Brain pericyte (primary cell): Measurements from ENCODE around the gene ITPR2.
"Not testable (repeated sequence)": the region's sequence is repeated elsewhere in the genome, so short reads cannot be mapped to it uniquely, and the experiment has no call there.

Experiments used
- DNase-seq: peaks from one replicate; pipeline ENCODE4 v3.0.0-alpha.2; 2012; ENCODE audit warnings: low read depth, low spot score

ITPR2 gene

DNA sequence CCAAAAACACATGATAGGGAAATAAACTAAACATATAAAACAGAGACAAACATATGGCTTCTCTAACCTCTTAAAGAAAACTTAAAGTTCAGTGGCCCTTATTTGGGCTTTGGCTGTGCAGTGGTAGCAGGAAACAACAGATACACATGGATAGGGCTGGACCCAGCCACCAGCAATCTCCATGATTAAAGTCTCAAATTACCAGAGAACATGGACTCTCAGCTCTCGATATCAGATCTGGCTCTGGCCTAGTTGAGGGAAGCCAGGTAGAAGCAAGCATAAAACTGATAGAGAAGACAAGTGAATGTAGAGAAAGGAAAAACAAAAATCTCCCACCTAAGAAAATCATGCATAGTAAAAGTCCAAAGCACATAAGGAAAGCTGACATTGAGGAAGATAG lies 164.8 kb downstream of the ITPR2 start:
- no peak for DNase-seq

DNA sequence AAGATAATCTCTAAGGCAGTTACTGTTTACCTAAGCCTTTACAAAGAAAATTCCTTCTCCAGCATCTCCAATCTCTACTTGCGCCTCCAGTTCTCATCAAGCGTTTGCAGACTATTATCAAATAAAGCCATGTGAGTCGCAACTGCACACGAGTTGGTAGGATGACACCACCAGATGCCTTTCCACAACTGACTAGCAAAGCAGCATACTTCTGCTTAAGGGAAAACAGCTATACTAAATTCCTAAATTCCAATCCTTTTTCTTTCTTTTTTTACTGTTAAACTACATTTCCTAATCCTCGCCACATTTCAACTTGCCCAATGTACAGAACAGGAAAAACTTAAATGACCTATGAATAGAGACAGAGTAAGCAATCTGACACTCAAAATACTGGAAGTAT lies 166.7 kb downstream of the ITPR2 start:
- no peak for DNase-seq

DNA sequence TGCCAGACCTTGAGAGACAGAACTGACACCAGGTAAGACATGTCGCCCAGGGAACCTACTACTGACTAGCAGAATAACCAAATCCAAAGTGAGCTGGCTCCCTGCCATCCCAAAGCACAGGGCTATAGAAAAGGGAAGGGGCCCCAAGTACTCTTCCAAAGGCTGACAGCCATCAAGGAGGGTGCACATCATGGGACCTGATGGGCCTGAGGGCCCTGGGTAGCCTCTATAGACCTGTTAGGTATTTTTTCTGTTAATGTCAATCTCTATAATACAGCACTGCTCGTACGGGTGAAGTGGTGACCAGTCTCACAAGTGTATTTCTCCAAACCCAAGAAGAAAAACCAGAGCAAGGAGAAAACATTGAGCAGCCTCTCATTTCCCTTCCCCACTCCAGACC lies 171.6 kb downstream of the ITPR2 start:
- DNase-seq: no peak

GRCh38 chr12:26659930-26660329 lies 173.1 kb downstream of the ITPR2 start:
- no peak for DNase-seq

DNA sequence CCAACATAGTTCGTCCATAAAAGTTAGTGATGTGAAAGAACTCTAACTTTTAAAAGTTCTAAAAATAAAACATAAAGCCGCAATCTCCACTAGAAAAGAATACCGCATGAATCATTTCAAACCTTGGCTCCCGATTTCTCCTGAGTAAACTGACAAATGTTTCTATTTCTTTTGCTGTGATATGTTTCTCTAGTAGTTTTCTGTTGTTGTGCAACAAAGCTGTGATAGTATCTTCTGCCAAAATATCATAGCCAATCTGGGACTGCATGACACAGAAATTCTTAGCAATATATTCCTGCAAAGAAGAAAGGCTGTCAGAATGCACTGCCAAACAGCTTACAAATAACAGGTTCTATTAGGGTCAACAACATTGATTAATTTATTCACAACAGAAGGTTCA lies 174.0 kb downstream of the ITPR2 start:
- no peak for DNase-seq

DNA sequence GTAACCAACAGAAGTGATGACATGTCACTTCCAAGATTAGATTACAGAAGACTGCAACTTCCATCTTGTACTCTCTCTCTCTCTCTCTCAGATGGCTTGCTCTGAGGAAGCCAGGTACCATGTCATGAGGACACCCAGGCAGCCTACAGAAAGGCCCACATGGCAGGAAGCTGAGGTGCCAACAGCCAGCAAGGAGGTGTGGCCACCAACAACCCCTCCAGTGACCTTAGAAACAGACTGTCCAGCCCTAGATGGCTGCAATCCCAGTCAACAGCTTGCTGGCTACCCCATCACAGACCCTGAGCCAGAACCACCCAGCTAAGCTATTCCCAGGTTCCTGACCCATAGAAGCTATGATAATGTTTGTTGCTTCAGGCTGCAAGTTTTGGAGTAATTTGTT lies 178.4 kb downstream of the ITPR2 start:
- DNase-seq: no peak

DNA sequence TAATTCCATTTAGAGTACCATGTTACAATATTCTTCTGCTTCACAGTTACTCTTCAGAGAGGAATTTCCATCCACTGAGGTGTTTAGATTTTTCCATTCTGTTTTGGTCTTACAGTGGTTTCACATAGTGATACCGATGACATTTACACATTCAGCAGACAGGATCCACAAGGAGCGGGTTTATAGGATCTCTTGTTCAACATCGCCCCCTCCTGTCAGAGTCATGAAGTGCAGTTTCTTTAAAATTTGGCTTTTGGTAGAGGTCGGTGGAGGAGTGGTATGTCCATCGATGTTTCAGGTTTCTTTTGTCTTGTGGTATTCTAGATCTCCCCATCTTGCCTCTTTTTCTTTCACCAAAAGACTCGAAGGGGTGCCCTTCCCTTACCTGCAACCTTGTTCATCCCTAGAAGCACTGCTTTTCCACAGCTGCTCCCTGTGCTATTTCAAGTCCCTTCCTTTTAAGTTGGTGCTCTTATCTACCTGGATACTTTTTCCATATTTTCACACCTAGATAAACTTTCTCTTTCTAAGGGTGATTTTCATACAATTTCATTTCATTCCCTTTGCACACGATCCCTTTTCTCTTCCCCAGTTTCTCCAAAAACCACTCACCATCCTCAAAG lies 181.3 kb downstream of the ITPR2 start:
- no peak for DNase-seq

- no peak for DNase-seq
These were observed 182.0 kb downstream of the ITPR2 start for GRCh38 chr12:26651036-26651435.

DNA sequence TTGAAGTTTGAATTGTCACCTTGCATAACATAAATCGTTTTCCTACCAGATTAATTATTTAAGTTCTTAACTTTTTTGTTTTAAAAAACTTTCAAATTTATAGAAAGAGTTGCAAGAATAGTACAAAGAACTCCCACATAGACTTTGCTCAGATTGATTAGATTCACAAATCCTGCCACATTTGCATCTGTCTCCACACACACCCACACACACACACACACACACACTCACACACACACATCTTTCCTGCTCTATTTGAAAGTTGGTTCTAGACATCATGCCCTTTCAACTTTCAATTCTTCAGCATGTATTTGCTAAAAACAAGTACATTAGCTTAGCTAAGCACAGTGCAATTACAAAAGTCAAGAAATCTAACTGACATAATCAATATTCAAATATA lies 184.0 kb downstream of the ITPR2 start:
- DNase-seq: no peak

- no peak for DNase-seq
These were observed 184.4 kb downstream of the ITPR2 start for GRCh38 chr12:26648584-26648983.

- no peak for DNase-seq
These were observed 184.9 kb downstream of the ITPR2 start for GRCh38 chr12:26648066-26648465.

DNA sequence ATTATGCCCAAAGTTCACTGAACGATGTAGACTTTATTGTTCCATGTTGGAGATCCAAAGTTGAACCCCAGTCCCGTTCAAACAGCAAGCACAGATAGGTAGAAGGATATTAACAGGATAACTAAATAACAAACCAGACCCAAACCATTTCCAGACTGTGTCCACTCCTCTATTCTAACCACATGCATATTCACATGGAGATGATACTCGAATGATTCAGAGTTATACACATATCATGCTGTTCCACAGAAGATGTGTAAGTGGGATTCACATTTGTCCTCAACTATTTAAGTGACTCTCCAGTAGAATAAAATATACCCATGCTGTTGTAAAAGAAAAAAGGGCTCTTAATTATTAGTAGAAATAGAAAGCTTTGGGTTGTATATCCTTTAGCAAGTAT lies 185.9 kb downstream of the ITPR2 start:
- DNase-seq: no peak

DNA sequence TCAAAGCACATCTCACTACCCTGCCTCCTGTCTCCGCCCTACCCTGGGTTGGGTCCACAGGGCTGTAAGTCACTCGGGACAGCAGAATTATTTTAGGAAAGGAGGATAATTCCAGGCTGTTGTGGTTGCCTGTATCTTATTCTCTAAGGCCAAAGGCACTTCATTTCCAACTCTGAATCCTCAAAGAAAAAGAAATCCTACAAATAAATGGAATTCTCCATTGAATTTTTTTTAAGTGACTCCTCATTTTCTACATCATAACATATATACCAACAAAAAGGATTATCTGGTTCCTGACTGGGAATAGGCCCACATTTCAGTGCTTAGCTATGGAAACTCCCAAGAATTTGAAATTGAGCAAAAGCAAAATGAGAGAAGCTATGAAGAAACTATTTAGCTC lies 186.4 kb downstream of the ITPR2 start:
- DNase-seq: no peak

GRCh38 chr12:26644376-26644775 lies 188.6 kb downstream of the ITPR2 start:
- DNase-seq: not testable (repeated sequence)

DNA sequence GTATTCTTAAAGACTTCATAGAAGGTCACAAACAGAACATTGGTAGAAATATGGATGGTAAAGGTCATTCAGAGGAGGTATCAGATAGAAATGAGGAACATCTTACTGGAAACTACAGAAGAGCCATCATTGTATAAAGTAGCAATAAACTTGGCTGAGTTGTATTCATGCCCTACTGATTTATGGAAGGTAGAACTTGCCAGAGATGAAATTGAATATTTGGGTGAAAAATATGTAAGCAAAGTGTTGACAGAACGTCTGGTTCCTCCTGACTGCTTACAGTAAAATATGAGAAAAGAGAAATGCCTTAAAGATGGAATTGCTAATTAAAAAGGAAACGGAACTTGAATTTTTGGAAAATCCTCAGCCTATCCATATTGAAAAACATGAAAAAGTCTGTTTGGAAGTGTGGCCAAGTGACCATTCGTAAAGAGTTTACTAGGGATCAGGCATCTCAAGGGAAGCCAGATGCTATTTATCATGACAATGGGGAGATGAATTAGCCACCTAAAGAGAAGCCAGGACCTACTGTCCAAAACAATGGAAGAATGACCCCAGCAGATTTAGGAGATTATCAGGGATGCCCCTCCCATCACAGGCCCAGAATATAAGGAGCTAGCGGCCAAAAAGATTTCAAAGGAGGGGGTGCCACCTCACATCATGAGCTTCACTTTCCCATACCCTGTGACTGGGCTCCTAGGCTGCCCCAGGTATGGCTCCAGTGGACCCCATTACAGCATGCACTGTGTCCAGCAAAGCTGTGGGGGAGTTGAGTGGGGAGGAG lies 189.3 kb downstream of the ITPR2 start:
- no peak for DNase-seq

- no peak for DNase-seq
These were observed 190.6 kb downstream of the ITPR2 start for GRCh38 chr12:26642361-26642760.

GRCh38 chr12:26636710-26637328 lies 196.2 kb downstream of the ITPR2 start:
- DNase-seq: no peak

GRCh38 chr12:26633591-26634210 lies 199.3 kb downstream of the ITPR2 start:
- DNase-seq: no peak

GRCh38 chr12:26632756-26633155 lies 200.2 kb downstream of the ITPR2 start:
- no peak for DNase-seq

DNA sequence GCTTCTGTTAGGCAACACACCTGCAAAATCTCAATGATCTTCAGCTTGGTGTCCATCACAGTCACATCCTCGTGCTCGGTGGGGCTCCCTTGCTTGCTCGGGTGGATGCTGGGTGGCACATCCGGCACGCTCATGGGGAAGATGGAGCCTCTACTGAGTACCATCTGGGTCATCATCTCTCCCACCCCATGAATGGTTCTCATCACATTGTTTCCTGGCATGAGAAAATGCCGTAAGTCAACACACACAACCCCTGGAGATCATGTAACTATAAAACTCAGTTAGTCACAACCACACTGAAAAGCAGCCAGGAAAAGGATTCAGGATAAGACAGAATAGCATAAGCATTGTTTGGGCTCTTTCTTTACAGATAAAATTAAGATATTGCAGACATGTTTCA lies 201.1 kb downstream of the ITPR2 start:
- DNase-seq: no peak

DNA sequence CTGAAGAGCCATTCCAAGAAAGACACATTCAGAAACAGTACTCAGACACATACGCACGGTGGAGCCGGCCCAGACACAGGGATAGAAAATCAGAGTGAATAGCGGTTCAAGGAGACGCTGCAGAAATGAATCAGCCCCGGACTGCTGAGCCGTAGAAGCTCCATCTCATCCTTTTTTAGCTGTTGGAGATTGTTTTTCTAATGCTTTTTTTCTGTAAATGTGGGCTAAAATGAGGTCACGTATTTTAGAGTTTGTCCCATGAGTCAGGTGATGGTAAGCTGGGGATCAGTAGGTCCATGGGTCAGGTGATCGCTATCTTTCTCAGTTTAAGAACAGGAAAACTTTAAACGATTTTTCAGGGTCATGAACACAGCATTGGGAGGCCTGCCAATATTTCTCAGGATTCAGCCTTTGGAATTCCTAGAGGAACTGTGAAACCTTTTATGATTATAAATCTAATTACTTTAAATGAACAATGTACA lies 202.4 kb downstream of the ITPR2 start:
- DNase-seq: no peak

DNA sequence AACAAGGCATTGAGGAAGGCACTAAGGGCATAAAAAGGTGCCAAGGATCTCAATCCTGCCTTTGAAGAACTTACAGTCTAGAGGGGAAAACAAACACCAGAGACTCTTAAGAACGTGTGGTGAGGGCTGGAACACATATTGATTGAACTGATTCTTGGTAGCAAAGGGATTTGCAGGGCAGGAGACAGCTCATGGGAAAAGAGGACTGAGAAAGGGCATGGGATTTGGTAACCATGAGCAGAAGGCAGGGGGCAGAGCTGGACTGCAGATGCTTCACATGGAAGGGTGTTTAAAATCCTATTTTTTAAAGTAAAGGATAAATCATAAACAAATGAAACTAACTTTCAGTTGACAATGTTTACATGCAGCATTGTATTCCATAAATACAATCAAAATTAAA lies 203.1 kb downstream of the ITPR2 start:
- DNase-seq: no peak
